Nephron (organoid): ENCODE data around the gene PLCB4.

Experiments used
- H3K27ac Mint-ChIP-seq, 3 experiments: 2 replicates each; pipeline ENCODE4 v1.8.0; 2020; ENCODE audit warnings: mixed read lengths in 3 of 3, mild to moderate bottlenecking in 2 of 3, moderate library complexity in 1 of 3
- H3K27me3 Mint-ChIP-seq: 2 replicates; pipeline ENCODE4 v1.8.0; 2021; ENCODE audit warnings: low read depth, mild to moderate bottlenecking, moderate library complexity, mixed read lengths
- H3K36me3 Mint-ChIP-seq: 2 replicates; pipeline ENCODE4 v1.8.0; 2020; ENCODE audit warnings: low read depth, mixed read lengths
- H3K4me1 Mint-ChIP-seq: 2 replicates; pipeline ENCODE4 v1.8.0; 2020; ENCODE audit warnings: mixed read lengths
- H3K4me3 Mint-ChIP-seq, 3 experiments: 2 replicates each; pipeline ENCODE4 v1.8.0; 2020; ENCODE audit warnings: mild to moderate bottlenecking in 3 of 3, mixed read lengths in 3 of 3, moderate library complexity in 2 of 3
- H3K9me3 Mint-ChIP-seq: 2 replicates; pipeline ENCODE4 v1.8.0; 2020; ENCODE audit warnings: mixed read lengths
- TF ChIP-seq, protein P1 (sequence below), 3 experiments: fragments of 200-600 bp; sonication (generic); IDR thresholded peaks; one replicate each; pipeline ENCODE4 v1.5.0; 2021; ENCODE audit warnings: antibody characterized with exemption in 3 of 3; ENCODE audit not compliant: unreplicated experiment in 3 of 3

PLCB4 gene

DNA sequence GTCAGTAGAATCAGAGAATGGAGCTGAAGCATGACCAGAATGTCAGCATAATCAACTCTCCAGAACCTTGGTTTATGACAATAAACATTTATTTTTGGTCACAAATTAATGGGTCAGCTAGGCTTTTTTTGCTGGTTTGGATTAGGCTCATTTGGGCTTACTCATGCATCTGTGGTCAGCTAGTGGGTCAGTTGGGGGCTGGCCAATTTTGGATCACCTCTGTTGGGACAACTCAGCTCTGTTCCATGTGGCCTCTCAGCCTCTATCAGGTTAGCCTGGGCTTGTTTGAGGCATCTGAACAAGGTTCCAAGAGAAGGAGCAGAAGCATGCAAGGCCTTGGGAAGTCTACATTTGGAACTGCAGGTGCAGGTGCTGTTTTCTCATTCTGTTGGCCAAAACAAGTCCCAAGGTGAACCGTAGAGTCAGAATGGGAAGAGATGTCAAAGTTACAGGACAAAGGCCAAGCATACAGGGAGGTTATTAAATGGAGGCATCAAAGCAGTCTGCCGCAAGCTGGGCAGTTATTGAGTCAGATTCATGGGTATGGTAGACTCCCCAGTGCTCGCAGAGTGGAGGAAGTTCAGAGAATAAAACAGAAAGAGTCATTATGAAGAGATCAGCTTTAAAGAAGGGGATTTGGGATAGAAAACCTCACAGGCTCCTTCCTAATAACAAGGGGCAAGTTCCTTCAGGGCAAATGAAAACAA lies 173.0 kb downstream of the PLCB4 start:
- H3K27me3 Mint-ChIP-seq: no peaks in the 10 kb centered on the region
- H3K4me1 Mint-ChIP-seq: peaks cover 5% of the 10 kb centered on the region
- H3K27ac Mint-ChIP-seq: no peak overlapping the region
- H3K9me3 Mint-ChIP-seq: no peaks in the 10 kb centered on the region
- TF ChIP-seq, protein P1, sequence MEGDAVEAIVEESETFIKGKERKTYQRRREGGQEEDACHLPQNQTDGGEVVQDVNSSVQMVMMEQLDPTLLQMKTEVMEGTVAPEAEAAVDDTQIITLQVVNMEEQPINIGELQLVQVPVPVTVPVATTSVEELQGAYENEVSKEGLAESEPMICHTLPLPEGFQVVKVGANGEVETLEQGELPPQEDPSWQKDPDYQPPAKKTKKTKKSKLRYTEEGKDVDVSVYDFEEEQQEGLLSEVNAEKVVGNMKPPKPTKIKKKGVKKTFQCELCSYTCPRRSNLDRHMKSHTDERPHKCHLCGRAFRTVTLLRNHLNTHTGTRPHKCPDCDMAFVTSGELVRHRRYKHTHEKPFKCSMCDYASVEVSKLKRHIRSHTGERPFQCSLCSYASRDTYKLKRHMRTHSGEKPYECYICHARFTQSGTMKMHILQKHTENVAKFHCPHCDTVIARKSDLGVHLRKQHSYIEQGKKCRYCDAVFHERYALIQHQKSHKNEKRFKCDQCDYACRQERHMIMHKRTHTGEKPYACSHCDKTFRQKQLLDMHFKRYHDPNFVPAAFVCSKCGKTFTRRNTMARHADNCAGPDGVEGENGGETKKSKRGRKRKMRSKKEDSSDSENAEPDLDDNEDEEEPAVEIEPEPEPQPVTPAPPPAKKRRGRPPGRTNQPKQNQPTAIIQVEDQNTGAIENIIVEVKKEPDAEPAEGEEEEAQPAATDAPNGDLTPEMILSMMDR (IDR thresholded peaks at IDR 0.05; ENCODE audit: unreplicated experiment in 3 of 3): no peak
- H3K36me3 Mint-ChIP-seq: no peaks in the 10 kb centered on the region
- H3K4me3 Mint-ChIP-seq: no peak overlapping the region

- H3K4me1 Mint-ChIP-seq: peaks cover 5% of the 10 kb centered on the region
- no peaks in the 10 kb centered on the region for H3K36me3 Mint-ChIP-seq
- H3K4me3 Mint-ChIP-seq: no peak overlapping the region
- no peak overlapping the region for H3K27ac Mint-ChIP-seq
- no peaks in the 10 kb centered on the region for H3K9me3 Mint-ChIP-seq
- H3K27me3 Mint-ChIP-seq: no peaks in the 10 kb centered on the region
- TF ChIP-seq, protein P1 (IDR thresholded peaks at IDR 0.05; ENCODE audit: unreplicated experiment in 3 of 3): no peak
These were observed 175.1 kb downstream of the PLCB4 start for GRCh38 chr20:9243986-9244385.

DNA sequence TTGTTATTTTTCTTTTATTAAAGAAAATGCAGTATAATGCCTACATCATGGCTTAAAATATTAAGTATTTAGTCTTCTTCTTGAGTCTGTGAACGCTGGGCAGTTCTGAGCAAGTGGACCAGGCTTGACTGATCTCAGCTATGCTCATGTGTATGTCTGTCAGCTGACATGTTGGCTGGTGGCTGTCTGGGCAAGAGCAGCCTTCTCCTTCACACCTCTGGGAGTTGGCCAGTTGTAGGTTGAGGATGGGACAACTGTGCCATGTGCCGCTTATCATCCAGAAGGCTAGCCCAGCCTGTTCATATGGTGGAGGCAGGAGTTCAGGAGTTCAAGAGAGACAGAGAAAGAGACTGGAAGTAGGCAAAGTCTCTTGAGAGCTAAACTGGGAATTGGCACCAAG lies 175.9 kb downstream of the PLCB4 start:
- Mint-ChIP-seq H3K27me3 (no peaks in the 10 kb centered on the region), H3K4me1 (peaks cover 5% of the 10 kb centered on the region), H3K27ac (no peak overlapping the region), H3K9me3 (no peaks in the 10 kb centered on the region), H3K4me3 (no peak overlapping the region), H3K36me3 (no peaks in the 10 kb centered on the region)
- TF ChIP-seq, protein P1 (IDR thresholded peaks at IDR 0.05; ENCODE audit: unreplicated experiment in 3 of 3): no peak

- TF ChIP-seq, protein P1 (IDR thresholded peaks at IDR 0.05; ENCODE audit: unreplicated experiment in 3 of 3): no peak
These were observed 177.8 kb downstream of the PLCB4 start for GRCh38 chr20:9246731-9247130.

DNA sequence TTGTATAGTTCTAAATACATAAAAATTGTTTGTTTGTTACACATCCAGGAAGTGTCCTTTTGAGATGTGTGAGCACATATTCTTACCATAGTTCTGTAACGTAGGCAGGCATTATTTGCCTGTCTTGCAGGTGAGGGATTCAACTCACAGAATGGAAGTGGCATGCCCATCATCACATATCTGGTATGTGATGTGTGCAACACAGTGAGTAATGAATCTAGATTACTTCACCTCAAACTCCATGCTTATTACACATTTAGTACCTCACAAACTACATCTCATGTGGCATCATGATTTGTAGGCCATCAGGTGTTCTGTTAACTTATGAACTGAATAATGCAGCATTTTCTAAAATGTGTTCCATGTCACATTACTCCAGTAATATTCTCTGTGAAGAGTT lies 181.6 kb downstream of the PLCB4 start:
- no peaks in the 10 kb centered on the region for H3K27me3 Mint-ChIP-seq

More at GRCh38 chr20:9246731-9247130, 177.8 kb downstream of the PLCB4 start:
- H3K4me3 Mint-ChIP-seq: no peak overlapping the region
- no peaks in the 10 kb centered on the region for H3K36me3 Mint-ChIP-seq
- no peaks in the 10 kb centered on the region for H3K27me3 Mint-ChIP-seq
- no peaks in the 10 kb centered on the region for H3K9me3 Mint-ChIP-seq
- no peak overlapping the region for H3K27ac Mint-ChIP-seq
- no peaks in the 10 kb centered on the region for H3K4me1 Mint-ChIP-seq

More for the DNA sequence above, 181.6 kb downstream of the PLCB4 start:
- H3K9me3 Mint-ChIP-seq: no peaks in the 10 kb centered on the region
- H3K27ac Mint-ChIP-seq: no peak overlapping the region
- no peak overlapping the region for H3K4me3 Mint-ChIP-seq
- H3K36me3 Mint-ChIP-seq: no peaks in the 10 kb centered on the region
- TF ChIP-seq, protein P1 (IDR thresholded peaks at IDR 0.05; ENCODE audit: unreplicated experiment in 3 of 3): no peak
- H3K4me1 Mint-ChIP-seq: no peaks in the 10 kb centered on the region
